ENCODE data around the gene AP5M1. TPM values are rescaled to one million over a fixed set of nuclear protein-coding genes. Genes with fewer than 3 reads are reported as not detected.

Gene AP5M1
- total and polyA plus RNA-seq, 10 of the 15 experiments (the other 5 are each of a cell fraction or from before 2014, with no cell fraction given) = 23.9 to 66.0 (median 38.4) TPM

DNA sequence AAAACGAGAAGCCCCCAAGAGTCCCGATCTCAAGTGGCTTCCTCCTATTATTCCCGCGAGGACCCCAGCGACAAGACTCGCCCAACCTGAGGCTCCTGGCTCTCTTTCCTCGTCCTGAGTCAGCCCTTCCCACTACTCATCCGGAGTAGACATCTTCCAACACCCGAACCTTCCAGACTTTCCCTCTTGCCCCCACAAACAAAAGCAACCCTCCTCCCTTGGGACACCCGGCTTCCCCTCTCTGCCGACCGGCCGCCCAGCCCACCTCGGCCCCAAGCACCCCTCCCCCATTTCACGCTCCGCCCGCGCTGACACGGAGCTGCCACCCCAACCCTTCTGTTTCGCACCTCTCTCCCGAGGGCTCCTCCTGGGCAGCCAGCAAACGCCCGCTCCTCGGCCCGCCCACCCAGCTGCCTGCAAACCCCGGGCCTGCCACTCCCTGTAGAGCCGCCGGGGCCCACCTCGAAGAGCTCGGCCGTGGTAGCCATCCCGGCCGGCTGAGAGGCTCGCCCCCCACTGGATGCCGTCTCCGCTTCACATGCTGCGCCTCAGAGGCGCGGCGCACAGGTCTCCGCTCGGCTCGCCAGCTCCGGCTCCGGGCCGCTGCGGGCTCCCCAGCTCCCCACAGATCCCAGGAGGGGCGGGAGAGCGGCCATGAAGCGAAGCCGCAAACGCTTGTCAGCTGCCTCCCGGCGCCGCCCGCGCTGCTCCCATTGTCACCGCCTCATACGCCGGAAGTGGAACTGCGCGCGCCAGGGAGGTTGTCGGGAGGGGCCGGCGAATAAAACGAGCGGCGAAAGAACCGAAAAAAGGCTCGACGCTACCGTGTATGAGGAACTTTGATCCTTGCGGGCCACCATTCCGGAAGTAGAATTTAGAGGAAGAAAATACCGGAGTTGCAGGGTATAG is at the start of gene AP5M1, which contains the start of gene EXOC5 (continued):
- peak; percentile 76 for TF ChIP-seq HDAC6 (IDR thresholded peaks at IDR 0.05; ENCODE audit: unreplicated experiment)
- no peak for TF ChIP-seq EP300 (IDR thresholded peaks at IDR 0.05; ENCODE audit: borderline replicate concordance in 1 of 2, control insufficient read depth in 1 of 2, low read depth in 2 of 2, low read length in 2 of 2)
- peak; percentile 71 for TF ChIP-seq LARP7 (IDR thresholded peaks at IDR 0.05)
- TF ChIP-seq ASH2L (IDR thresholded peaks at IDR 0.05; ENCODE audit: borderline replicate concordance, low read depth) = peak; percentile 88; the same call in 1 of the 2 replicates
- TF ChIP-seq TCF12 (IDR thresholded peaks at IDR 0.05; ENCODE audit: low read depth, low read length) = no peak
- TF ChIP-seq BHLHE40 (IDR thresholded peaks at IDR 0.05; ENCODE audit: borderline replicate concordance in 1 of 2, low read depth in 2 of 2, low read length in 1 of 2) = peak; percentile 56 to 71; a peak in 3 of 4 replicates
- TF ChIP-seq NBN (IDR thresholded peaks at IDR 0.05) = peak; percentile 70
- TF ChIP-seq MEF2A (IDR thresholded peaks at IDR 0.05; ENCODE audit: insufficient read depth, low read depth, low read length) = 0 out of 2 replicates have a peak, but pooled peaks have one; percentile 1
- no peak for TF ChIP-seq YBX1 (IDR thresholded peaks at IDR 0.05)
- no peak for TF ChIP-seq PAX5 (IDR thresholded peaks at IDR 0.05; ENCODE audit: borderline replicate concordance, low read depth, low read length)
- peak; percentile 77 for TF ChIP-seq CREB1 (IDR thresholded peaks at IDR 0.05; ENCODE audit: low read depth)
- TF ChIP-seq POLR2A (IDR thresholded peaks at IDR 0.05; ENCODE audit: low read depth, low read length) = peak; percentile 85
- TF ChIP-seq, protein P1, sequence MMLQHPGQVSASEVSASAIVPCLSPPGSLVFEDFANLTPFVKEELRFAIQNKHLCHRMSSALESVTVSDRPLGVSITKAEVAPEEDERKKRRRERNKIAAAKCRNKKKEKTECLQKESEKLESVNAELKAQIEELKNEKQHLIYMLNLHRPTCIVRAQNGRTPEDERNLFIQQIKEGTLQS (IDR thresholded peaks at IDR 0.05; ENCODE audit: borderline replicate concordance, extremely low read depth, low read depth, low read length) = no peak
- TF ChIP-seq SIN3A (IDR thresholded peaks at IDR 0.05; ENCODE audit: low read depth, low read length) = peak; percentile 86; the same call in 1 of the 2 replicates
- TF ChIP-seq PAX8 (IDR thresholded peaks at IDR 0.05) = no peak
- TF ChIP-seq, protein P2, sequence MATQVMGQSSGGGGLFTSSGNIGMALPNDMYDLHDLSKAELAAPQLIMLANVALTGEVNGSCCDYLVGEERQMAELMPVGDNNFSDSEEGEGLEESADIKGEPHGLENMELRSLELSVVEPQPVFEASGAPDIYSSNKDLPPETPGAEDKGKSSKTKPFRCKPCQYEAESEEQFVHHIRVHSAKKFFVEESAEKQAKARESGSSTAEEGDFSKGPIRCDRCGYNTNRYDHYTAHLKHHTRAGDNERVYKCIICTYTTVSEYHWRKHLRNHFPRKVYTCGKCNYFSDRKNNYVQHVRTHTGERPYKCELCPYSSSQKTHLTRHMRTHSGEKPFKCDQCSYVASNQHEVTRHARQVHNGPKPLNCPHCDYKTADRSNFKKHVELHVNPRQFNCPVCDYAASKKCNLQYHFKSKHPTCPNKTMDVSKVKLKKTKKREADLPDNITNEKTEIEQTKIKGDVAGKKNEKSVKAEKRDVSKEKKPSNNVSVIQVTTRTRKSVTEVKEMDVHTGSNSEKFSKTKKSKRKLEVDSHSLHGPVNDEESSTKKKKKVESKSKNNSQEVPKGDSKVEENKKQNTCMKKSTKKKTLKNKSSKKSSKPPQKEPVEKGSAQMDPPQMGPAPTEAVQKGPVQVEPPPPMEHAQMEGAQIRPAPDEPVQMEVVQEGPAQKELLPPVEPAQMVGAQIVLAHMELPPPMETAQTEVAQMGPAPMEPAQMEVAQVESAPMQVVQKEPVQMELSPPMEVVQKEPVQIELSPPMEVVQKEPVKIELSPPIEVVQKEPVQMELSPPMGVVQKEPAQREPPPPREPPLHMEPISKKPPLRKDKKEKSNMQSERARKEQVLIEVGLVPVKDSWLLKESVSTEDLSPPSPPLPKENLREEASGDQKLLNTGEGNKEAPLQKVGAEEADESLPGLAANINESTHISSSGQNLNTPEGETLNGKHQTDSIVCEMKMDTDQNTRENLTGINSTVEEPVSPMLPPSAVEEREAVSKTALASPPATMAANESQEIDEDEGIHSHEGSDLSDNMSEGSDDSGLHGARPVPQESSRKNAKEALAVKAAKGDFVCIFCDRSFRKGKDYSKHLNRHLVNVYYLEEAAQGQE (IDR thresholded peaks at IDR 0.05; ENCODE audit: low read depth, low read length) = 0 out of 2 replicates have a peak, but pooled peaks have one; percentile 20
- TF ChIP-seq ESRRA (IDR thresholded peaks at IDR 0.05; ENCODE audit: low read length) = peak; percentile 80; the same call in 1 of the 2 replicates
- peak; percentile 94 for TF ChIP-seq IKZF1 (conservative IDR thresholded peaks at IDR 0.05)
- TF ChIP-seq, protein P3, sequence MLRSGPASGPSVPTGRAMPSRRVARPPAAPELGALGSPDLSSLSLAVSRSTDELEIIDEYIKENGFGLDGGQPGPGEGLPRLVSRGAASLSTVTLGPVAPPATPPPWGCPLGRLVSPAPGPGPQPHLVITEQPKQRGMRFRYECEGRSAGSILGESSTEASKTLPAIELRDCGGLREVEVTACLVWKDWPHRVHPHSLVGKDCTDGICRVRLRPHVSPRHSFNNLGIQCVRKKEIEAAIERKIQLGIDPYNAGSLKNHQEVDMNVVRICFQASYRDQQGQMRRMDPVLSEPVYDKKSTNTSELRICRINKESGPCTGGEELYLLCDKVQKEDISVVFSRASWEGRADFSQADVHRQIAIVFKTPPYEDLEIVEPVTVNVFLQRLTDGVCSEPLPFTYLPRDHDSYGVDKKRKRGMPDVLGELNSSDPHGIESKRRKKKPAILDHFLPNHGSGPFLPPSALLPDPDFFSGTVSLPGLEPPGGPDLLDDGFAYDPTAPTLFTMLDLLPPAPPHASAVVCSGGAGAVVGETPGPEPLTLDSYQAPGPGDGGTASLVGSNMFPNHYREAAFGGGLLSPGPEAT (IDR thresholded peaks at IDR 0.05; ENCODE audit: low read depth) = peak; percentile 86
- TF ChIP-seq, protein P4, sequence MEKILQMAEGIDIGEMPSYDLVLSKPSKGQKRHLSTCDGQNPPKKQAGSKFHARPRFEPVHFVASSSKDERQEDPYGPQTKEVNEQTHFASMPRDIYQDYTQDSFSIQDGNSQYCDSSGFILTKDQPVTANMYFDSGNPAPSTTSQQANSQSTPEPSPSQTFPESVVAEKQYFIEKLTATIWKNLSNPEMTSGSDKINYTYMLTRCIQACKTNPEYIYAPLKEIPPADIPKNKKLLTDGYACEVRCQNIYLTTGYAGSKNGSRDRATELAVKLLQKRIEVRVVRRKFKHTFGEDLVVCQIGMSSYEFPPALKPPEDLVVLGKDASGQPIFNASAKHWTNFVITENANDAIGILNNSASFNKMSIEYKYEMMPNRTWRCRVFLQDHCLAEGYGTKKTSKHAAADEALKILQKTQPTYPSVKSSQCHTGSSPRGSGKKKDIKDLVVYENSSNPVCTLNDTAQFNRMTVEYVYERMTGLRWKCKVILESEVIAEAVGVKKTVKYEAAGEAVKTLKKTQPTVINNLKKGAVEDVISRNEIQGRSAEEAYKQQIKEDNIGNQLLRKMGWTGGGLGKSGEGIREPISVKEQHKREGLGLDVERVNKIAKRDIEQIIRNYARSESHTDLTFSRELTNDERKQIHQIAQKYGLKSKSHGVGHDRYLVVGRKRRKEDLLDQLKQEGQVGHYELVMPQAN (conservative IDR thresholded peaks at IDR 0.05) = peak; percentile 72
- TF ChIP-seq SP1 (IDR thresholded peaks at IDR 0.05; ENCODE audit: low read depth, low read length) = peak; percentile 9
- TF ChIP-seq RFX5 (IDR thresholded peaks at IDR 0.05; ENCODE audit: low read depth, low read length) = no peak
- TF ChIP-seq SMAD1 (IDR thresholded peaks at IDR 0.05; ENCODE audit: low read depth, partially characterized antibody) = no peak
